GM12864 (cell line): Measurements from ENCODE around the gene KNSTRN.

Experiments
- DNase-seq: peaks from one replicate; pipeline ENCODE4 v3.0.0-alpha.2; 2011; ENCODE audit warnings: low read depth
- H3K4me3 ChIP-seq: 2 replicates; pipeline ENCODE4 v1.5.1; 2011; ENCODE audit warnings: mild to moderate bottlenecking, low read depth, low read length, control low read depth
- CTCF ChIP-seq: IDR thresholded peaks from 2 replicates; pipeline ENCODE4 v1.5.1; 2011; ENCODE audit warnings: low read depth, mild to moderate bottlenecking, moderate library complexity, low read length, control low read depth, inconsistent platforms; ENCODE audit errors: missing control alignments

KNSTRN gene

GRCh38 chr15:40361640-40362039 is 20.9 kb upstream of the KNSTRN start:
- no peak overlapping the region for H3K4me3 ChIP-seq
- TF ChIP-seq CTCF = no peak
- no peak for DNase-seq

- no peak for DNase-seq
- no peak for TF ChIP-seq CTCF
- H3K4me3 ChIP-seq = no peak overlapping the region
Measured at GRCh38 chr15:40363611-40364010, 18.9 kb upstream of the KNSTRN start.

GRCh38 chr15:40364251-40364650 is 18.3 kb upstream of the KNSTRN start:
- H3K4me3 ChIP-seq = no peak overlapping the region
- no peak for TF ChIP-seq CTCF
- DNase-seq = no peak

GRCh38 chr15:40365016-40365415 is 17.5 kb upstream of the KNSTRN start:
- DNase-seq = no peak
- H3K4me3 ChIP-seq = no peak overlapping the region
- TF ChIP-seq CTCF = no peak

- no peak for TF ChIP-seq CTCF
- no peak for DNase-seq
- H3K4me3 ChIP-seq = no peak overlapping the region
Measured at GRCh38 chr15:40365624-40366456, 16.7 kb upstream of the KNSTRN start.

GRCh38 chr15:40366457-40367370 is 15.8 kb upstream of the KNSTRN start:
- DNase-seq = no peak
- no peak for TF ChIP-seq CTCF
- no peak overlapping the region for H3K4me3 ChIP-seq
